Panc1 (cell line): ENCODE data around the gene KIAA2012. TPM values are rescaled to one million over a fixed set of nuclear protein-coding genes. Genes with fewer than 3 reads are reported as not detected.

Source experiments
- ATAC-seq: fragments of 200-7000 bp; cut with Tn5 transposase; 2 replicates; pipeline ENCODE4 v1.9.1; 2020; ENCODE audit warnings: mild to moderate bottlenecking, moderate library complexity
- BruUV-seq: library from RNA; stranded (reverse); fragments of 400-500 nt; replicated peaks from 2 replicates; lab custom pipeline; 2021; lab: Mats Ljungman, UMichigan
- CTCF ChIA-PET: fragments of 300-600 bp; sonication (Branson Sonifier 250); formaldehyde crosslinking; loops from one replicate; lab custom pipeline; 2022; ENCODE audit warnings: antibody characterized with exemption; lab: Charles Lee
- POLR2A ChIA-PET: fragments of 300-600 bp; sonication (Branson Sonifier 250); formaldehyde crosslinking; loops from one replicate; lab custom pipeline; 2022; ENCODE audit warnings: antibody characterized with exemption; lab: Charles Lee
- DNase-seq: peaks from one replicate; pipeline ENCODE4 v3.0.0-alpha.2; 2010; ENCODE audit warnings: low read depth, low spot score
- H3K27ac ChIP-seq: 2 replicates; pipeline ENCODE4 v1.5.1; 2011; ENCODE audit warnings: mild to moderate bottlenecking, low read length, inconsistent platforms
- H3K27me3 ChIP-seq: fragments of 200-500 bp; sonication (Bioruptor generic); 2 replicates; pipeline ENCODE4 v1.6.0; 2014; ENCODE audit warnings: low read length, inconsistent platforms; ENCODE audit not compliant: control insufficient read depth, insufficient read depth
- H3K36me3 ChIP-seq: fragments of 200-500 bp; sonication (Bioruptor generic); 2 replicates; pipeline ENCODE4 v1.5.1; 2014; ENCODE audit warnings: inconsistent platforms, mild to moderate bottlenecking, low read length, moderate library complexity; ENCODE audit not compliant: control insufficient read depth, insufficient read depth
- H3K4me1 ChIP-seq: 2 replicates; pipeline ENCODE4 v1.5.1; 2011; ENCODE audit warnings: inconsistent platforms, mild to moderate bottlenecking, low read length, moderate library complexity; ENCODE audit not compliant: control insufficient read depth, insufficient read depth
- H3K4me3 ChIP-seq, 2 experiments: 2 replicates each; pipeline ENCODE4 v1.5.1; 2011 to 2012; ENCODE audit warnings: low read depth in 2 of 2, low read length in 2 of 2, mild to moderate bottlenecking in 2 of 2, inconsistent platforms in 1 of 2, moderate library complexity in 1 of 2
- H3K9me3 ChIP-seq: fragments of 200-500 bp; sonication (Bioruptor generic); 2 replicates; pipeline ENCODE4 v1.5.1; 2014; ENCODE audit warnings: low read depth, mild to moderate bottlenecking, inconsistent platforms, low read length, moderate library complexity; ENCODE audit not compliant: control insufficient read depth, insufficient read depth
- POLR2AphosphoS5 ChIP-seq: IDR thresholded peaks from 2 replicates; pipeline ENCODE4 v1.6.1; 2012; ENCODE audit warnings: mild to moderate bottlenecking, low read depth, low read length, moderate library complexity
- SIN3A ChIP-seq: IDR thresholded peaks from 2 replicates; pipeline ENCODE4 v1.6.1; 2012; ENCODE audit warnings: low read depth, mild to moderate bottlenecking, low read length, moderate library complexity, borderline replicate concordance; ENCODE audit not compliant: insufficient read depth
- TCF7L2 ChIP-seq: IDR thresholded peaks from 2 replicates; pipeline ENCODE4 v1.6.1; 2011; ENCODE audit warnings: mild to moderate bottlenecking, low read depth, low read length, inconsistent platforms
- in situ Hi-C: cut with HindIII; loops from 2 replicates; pipeline ENCODE4 v1.10.0; 2016; ENCODE audit warnings: low sequenced_read_pairs, low pct_unique_long_range_greater_than_20kb
- intact Hi-C: fragments of 100-400 bp; cut with micrococcal nuclease; formaldehyde crosslinking; loops from one replicate; pipeline ENCODE4 v1.10.0; 2022; ENCODE audit not compliant: unreplicated experiment
- total RNA-seq: library from RNA; stranded (reverse); gene quantifications from one replicate; pipeline ENCODE4 v1.2.1, GENCODE V29; 2021; ENCODE audit not compliant: unreplicated experiment
- TF ChIP-seq, protein P1 (sequence below): fragments of 450-650 bp; IDR thresholded peaks from 2 replicates; pipeline ENCODE4 v1.5.1; 2017; ENCODE audit warnings: mild to moderate bottlenecking
- TF ChIP-seq, protein P2 (sequence below), 2 experiments: IDR thresholded peaks; 2 replicates each; pipeline ENCODE4 v1.6.1; 2011 to 2012; ENCODE audit warnings: low read depth in 2 of 2, control low read depth in 1 of 2, low read length in 1 of 2, mild to moderate bottlenecking in 1 of 2, moderate library complexity in 1 of 2; ENCODE audit not compliant: insufficient read depth in 1 of 2

KIAA2012 gene
- total RNA-seq, 1 experiment from 2014 or later = not detected

DNA sequence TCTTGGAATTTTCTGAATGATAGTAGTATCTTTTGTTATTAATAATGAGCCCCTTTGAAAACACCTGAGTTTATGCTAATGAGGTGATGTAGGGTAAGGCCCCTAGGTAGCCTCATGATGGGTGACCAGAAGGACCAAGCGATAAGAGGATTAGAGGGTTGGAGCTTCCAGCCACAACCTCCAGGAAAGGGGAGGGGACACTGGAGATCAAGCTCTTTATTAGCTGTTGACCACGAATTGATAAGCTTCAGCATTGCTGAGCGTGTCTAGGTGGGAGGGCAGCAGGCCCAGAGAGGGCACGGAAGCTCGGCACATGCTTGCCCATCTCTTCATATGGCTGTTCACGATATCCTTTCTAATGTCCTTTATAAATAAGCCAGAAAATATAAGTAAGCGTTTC, 39.0 kb downstream of the KIAA2012 start:
- intact Hi-C loops (no loop called here), in situ Hi-C loops (no loop called here)
- Histone ChIP-seq H3K36me3 (no peaks in the 10 kb centered on the region), H3K4me3 (no peak overlapping the region), H3K4me1 (no peaks in the 10 kb centered on the region), H3K27ac (no peak overlapping the region), H3K9me3 (no peaks in the 10 kb centered on the region), H3K27me3 (peaks cover 4% of the 10 kb centered on the region; the same call in 1 of the 2 replicates)
- ATAC-seq (no peak), DNase-seq (no peak)
- ChIA-PET CTCF (interaction anchor here (0.6 kb wide), 1 partner anchor 858 kb away, joined by 4 read pairs; no protein-coding TSS in a partner anchor), POLR2A (no interaction called here)
- TF ChIP-seq, protein P1, sequence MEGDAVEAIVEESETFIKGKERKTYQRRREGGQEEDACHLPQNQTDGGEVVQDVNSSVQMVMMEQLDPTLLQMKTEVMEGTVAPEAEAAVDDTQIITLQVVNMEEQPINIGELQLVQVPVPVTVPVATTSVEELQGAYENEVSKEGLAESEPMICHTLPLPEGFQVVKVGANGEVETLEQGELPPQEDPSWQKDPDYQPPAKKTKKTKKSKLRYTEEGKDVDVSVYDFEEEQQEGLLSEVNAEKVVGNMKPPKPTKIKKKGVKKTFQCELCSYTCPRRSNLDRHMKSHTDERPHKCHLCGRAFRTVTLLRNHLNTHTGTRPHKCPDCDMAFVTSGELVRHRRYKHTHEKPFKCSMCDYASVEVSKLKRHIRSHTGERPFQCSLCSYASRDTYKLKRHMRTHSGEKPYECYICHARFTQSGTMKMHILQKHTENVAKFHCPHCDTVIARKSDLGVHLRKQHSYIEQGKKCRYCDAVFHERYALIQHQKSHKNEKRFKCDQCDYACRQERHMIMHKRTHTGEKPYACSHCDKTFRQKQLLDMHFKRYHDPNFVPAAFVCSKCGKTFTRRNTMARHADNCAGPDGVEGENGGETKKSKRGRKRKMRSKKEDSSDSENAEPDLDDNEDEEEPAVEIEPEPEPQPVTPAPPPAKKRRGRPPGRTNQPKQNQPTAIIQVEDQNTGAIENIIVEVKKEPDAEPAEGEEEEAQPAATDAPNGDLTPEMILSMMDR = no peak
- TF ChIP-seq TCF7L2 (no peak), SIN3A (no peak), POLR2AphosphoS5 (no peak)
- TF ChIP-seq, protein P2, sequence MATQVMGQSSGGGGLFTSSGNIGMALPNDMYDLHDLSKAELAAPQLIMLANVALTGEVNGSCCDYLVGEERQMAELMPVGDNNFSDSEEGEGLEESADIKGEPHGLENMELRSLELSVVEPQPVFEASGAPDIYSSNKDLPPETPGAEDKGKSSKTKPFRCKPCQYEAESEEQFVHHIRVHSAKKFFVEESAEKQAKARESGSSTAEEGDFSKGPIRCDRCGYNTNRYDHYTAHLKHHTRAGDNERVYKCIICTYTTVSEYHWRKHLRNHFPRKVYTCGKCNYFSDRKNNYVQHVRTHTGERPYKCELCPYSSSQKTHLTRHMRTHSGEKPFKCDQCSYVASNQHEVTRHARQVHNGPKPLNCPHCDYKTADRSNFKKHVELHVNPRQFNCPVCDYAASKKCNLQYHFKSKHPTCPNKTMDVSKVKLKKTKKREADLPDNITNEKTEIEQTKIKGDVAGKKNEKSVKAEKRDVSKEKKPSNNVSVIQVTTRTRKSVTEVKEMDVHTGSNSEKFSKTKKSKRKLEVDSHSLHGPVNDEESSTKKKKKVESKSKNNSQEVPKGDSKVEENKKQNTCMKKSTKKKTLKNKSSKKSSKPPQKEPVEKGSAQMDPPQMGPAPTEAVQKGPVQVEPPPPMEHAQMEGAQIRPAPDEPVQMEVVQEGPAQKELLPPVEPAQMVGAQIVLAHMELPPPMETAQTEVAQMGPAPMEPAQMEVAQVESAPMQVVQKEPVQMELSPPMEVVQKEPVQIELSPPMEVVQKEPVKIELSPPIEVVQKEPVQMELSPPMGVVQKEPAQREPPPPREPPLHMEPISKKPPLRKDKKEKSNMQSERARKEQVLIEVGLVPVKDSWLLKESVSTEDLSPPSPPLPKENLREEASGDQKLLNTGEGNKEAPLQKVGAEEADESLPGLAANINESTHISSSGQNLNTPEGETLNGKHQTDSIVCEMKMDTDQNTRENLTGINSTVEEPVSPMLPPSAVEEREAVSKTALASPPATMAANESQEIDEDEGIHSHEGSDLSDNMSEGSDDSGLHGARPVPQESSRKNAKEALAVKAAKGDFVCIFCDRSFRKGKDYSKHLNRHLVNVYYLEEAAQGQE (IDR thresholded peaks at IDR 0.05; ENCODE audit: insufficient read depth in 1 of 2, low read depth in 2 of 2, low read length in 1 of 2) = no peak
- no TSS peak for BruUV-seq

DNA sequence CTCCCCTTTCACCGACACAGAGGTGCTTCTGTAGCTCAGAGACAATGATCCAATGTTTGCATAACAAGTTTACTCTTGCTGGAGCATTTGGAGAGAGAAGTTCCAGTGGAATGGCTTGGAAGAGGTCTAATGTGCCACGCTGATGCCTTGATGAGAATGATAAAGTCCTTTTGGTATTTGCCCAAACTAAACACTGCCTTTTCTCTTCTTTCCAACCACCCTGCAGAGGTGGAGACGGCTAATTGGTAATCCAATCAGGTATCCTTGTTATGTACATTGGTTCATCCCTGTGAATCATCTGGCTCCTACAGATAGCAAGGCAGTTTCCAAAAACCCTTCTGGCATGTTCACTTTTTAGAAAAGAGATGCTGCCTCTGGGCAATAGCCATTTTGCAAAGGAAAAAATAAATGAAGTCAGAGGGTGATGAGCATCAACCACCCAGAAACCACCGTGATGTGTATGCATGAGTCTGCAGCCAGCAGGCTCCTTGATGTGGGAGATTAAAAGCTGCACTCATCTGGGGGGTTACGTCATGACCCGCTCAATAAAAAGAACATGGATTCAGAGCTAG, 40.6 kb downstream of the KIAA2012 start:
- CTCF ChIA-PET = no interaction called here
- H3K9me3 ChIP-seq = no peaks in the 10 kb centered on the region
- no TSS peak for BruUV-seq

More for the DNA sequence above, 40.6 kb downstream of the KIAA2012 start:
- POLR2A ChIA-PET = no interaction called here
- Histone ChIP-seq H3K4me3 (no peak overlapping the region), H3K27ac (no peak overlapping the region), H3K4me1 (no peaks in the 10 kb centered on the region), H3K36me3 (no peaks in the 10 kb centered on the region), H3K27me3 (peaks cover 4% of the 10 kb centered on the region; the same call in 1 of the 2 replicates)
- ATAC-seq (no peak), DNase-seq (no peak)
- TF ChIP-seq TCF7L2 = no peak
- no peak for TF ChIP-seq POLR2AphosphoS5
- TF ChIP-seq, protein P1 = no peak
- TF ChIP-seq SIN3A = no peak
- TF ChIP-seq, protein P2 (IDR thresholded peaks at IDR 0.05; ENCODE audit: insufficient read depth in 1 of 2, low read depth in 2 of 2, low read length in 1 of 2) = no peak
- in situ Hi-C loops (no loop called here), intact Hi-C loops (no loop called here)
